Chondrocyte (in vitro differentiated cells): ENCODE measurements around the gene TLK1. TPM values are rescaled to one million over a fixed set of nuclear protein-coding genes. Genes with fewer than 3 reads are reported as not detected.

Experiments
- DNase-seq: peaks from one replicate; pipeline ENCODE4 v3.0.0; 2021; ENCODE audit warnings: mixed read lengths, low spot score
- H3K27ac Mint-ChIP-seq: one replicate; pipeline ENCODE4 v1.8.0; 2021; ENCODE audit warnings: mild to moderate bottlenecking, moderate library complexity, mixed read lengths; ENCODE audit not compliant: unreplicated experiment
- H3K27me3 Mint-ChIP-seq: 2 replicates; pipeline ENCODE4 v1.8.0; 2021; ENCODE audit warnings: low read depth, mixed read lengths
- H3K36me3 Mint-ChIP-seq: 2 replicates; pipeline ENCODE4 v1.8.0; 2021; ENCODE audit warnings: low read depth, mixed read lengths
- H3K4me1 Mint-ChIP-seq: 2 replicates; pipeline ENCODE4 v1.8.0; 2021; ENCODE audit warnings: low read depth, mild to moderate bottlenecking, mixed read lengths
- H3K4me3 Mint-ChIP-seq: one replicate; pipeline ENCODE4 v1.8.0; 2021; ENCODE audit warnings: mild to moderate bottlenecking, moderate library complexity, mixed read lengths; ENCODE audit not compliant: unreplicated experiment
- H3K9me3 Mint-ChIP-seq: 2 replicates; pipeline ENCODE4 v1.8.0; 2021; ENCODE audit warnings: low read depth, mixed read lengths
- CTCF ChIP-seq: fragments of 200-600 bp; sonication (generic); IDR thresholded peaks from 2 replicates; pipeline ENCODE4 v1.5.0; 2021; ENCODE audit warnings: antibody characterized with exemption, mild to moderate bottlenecking, moderate library complexity
- total RNA-seq: library from RNA; stranded (reverse); gene quantifications from 3 replicates; pipeline ENCODE4 v1.2.1, GENCODE V29; 2021

Gene TLK1
- total RNA-seq, 1 donor from 2014 or later = 64.1 TPM

GRCh38 chr2:171034315-171034714 lies 126.4 kb downstream of the TLK1 start:
- peaks cover 4% of the 10 kb centered on the region for H3K4me1 Mint-ChIP-seq
- no peak for DNase-seq

GRCh38 chr2:171025214-171025613 lies 135.5 kb downstream of the TLK1 start:
- no peak for TF ChIP-seq CTCF
- H3K36me3 Mint-ChIP-seq = peaks cover 11% of the 10 kb centered on the region
- no peaks in the 10 kb centered on the region for H3K9me3 Mint-ChIP-seq
- H3K27ac Mint-ChIP-seq = no peak overlapping the region
- DNase-seq = no peak
- no peaks in the 10 kb centered on the region for H3K27me3 Mint-ChIP-seq
- no peak overlapping the region for H3K4me3 Mint-ChIP-seq
- H3K4me1 Mint-ChIP-seq = peaks cover 18% of the 10 kb centered on the region

More at GRCh38 chr2:171034315-171034714, 126.4 kb downstream of the TLK1 start:
- Mint-ChIP-seq H3K4me3 (no peak overlapping the region), H3K27me3 (no peaks in the 10 kb centered on the region), H3K36me3 (peaks cover 32% of the 10 kb centered on the region), H3K27ac (no peak overlapping the region), H3K9me3 (no peaks in the 10 kb centered on the region)
- TF ChIP-seq CTCF = no peak

- Mint-ChIP-seq H3K27ac (no peak overlapping the region), H3K36me3 (peaks cover 16% of the 10 kb centered on the region), H3K27me3 (no peaks in the 10 kb centered on the region), H3K9me3 (no peaks in the 10 kb centered on the region), H3K4me3 (no peak overlapping the region), H3K4me1 (peaks cover 18% of the 10 kb centered on the region)
- DNase-seq = no peak
- no peak for TF ChIP-seq CTCF
These were observed 142.2 kb downstream of the TLK1 start for GRCh38 chr2:171018522-171018921.

GRCh38 chr2:171016125-171016524 lies 144.6 kb downstream of the TLK1 start:
- H3K4me3 Mint-ChIP-seq = no peak overlapping the region
- no peak overlapping the region for H3K27ac Mint-ChIP-seq
- H3K27me3 Mint-ChIP-seq = no peaks in the 10 kb centered on the region
- H3K4me1 Mint-ChIP-seq = peaks cover 3% of the 10 kb centered on the region
- TF ChIP-seq CTCF = no peak
- no peaks in the 10 kb centered on the region for H3K9me3 Mint-ChIP-seq
- H3K36me3 Mint-ChIP-seq = peaks cover 14% of the 10 kb centered on the region
- no peak for DNase-seq

- TF ChIP-seq CTCF = no peak
- H3K9me3 Mint-ChIP-seq = no peaks in the 10 kb centered on the region
- H3K4me3 Mint-ChIP-seq = no peak overlapping the region
- no peak for DNase-seq
- peaks cover 22% of the 10 kb centered on the region for H3K36me3 Mint-ChIP-seq
- H3K4me1 Mint-ChIP-seq = no peaks in the 10 kb centered on the region
- H3K27me3 Mint-ChIP-seq = no peaks in the 10 kb centered on the region
- H3K27ac Mint-ChIP-seq = no peak overlapping the region
These were observed 146.8 kb downstream of the TLK1 start for GRCh38 chr2:171013851-171014250.
